A549 (cell line): ENCODE results near the gene AMZ1.

Experiments
- FOSL2 ChIP-seq, 2 experiments: fragments of 450-650 bp in 1 of 2; fragments of >200 bp in 1 of 2; sonication (Bioruptor Twin) in 1 of 2; formaldehyde crosslinking; IDR thresholded peaks; 2 replicates each; pipeline versions ENCODE4 v1.5.0 to v1.6.1; 2016 to 2020; ENCODE audit warnings: mild to moderate bottlenecking in 1 of 2, moderate library complexity in 1 of 2
- MYC ChIP-seq: IDR thresholded peaks from 2 replicates; pipeline ENCODE4 v1.6.1; 2012; ENCODE audit warnings: mild to moderate bottlenecking, inconsistent platforms, low read length, improper control_type of control experiment, borderline replicate concordance
- NR3C1 ChIP-seq: fragments of >200 bp; sonication (Bioruptor Twin); formaldehyde crosslinking; IDR thresholded peaks from 3 replicates; pipeline ENCODE4 v1.6.1; 2017
- POLR2A ChIP-seq: IDR thresholded peaks from 2 replicates; pipeline ENCODE4 v1.6.1; 2012; ENCODE audit warnings: mild to moderate bottlenecking, low read length
- RAD21 ChIP-seq, 2 experiments: fragments of >200 bp in 1 of 2; sonication (Bioruptor Twin) in 1 of 2; formaldehyde crosslinking in 1 of 2; IDR thresholded peaks in 1 of 2; conservative IDR thresholded peaks in 1 of 2; 2 replicates in 1 of 2; 3 replicates in 1 of 2; pipeline ENCODE4 v1.6.1; 2012 to 2018; ENCODE audit warnings: inconsistent platforms in 1 of 2
- TF ChIP-seq, protein P1 (sequence below): fragments of >200 bp; sonication (Bioruptor Twin); formaldehyde crosslinking; IDR thresholded peaks from 3 replicates; pipeline ENCODE4 v1.5.1; 2016
- TF ChIP-seq, protein P2 (sequence below): fragments of >200 bp; sonication (Bioruptor Twin); formaldehyde crosslinking; IDR thresholded peaks from 3 replicates; pipeline ENCODE4 v1.6.1; 2016
- TF ChIP-seq, protein P3 (sequence below): IDR thresholded peaks from 2 replicates; pipeline ENCODE4 v1.6.1; 2012
- TF ChIP-seq, protein P4 (sequence below): IDR thresholded peaks from 2 replicates; pipeline ENCODE4 v1.6.1; 2012

DNA sequence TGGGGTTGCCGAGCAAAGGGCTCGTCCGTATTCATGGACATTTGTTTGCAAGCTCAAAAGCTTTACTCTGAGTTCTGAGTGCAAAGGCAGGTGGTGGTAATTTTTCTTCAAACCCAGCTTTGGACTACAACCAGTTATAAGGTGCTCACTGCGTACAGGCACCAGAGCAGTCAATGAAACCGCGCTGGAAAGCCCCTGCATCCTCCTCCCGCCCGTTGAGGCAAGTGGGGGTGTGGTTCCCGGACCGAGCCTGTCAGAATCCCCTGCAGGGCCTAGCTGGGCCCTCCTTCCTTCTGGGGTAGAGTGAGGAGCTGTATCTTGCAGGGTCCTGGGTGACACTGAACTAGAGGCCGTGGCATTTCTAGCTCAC, 22.3 kb downstream of the AMZ1 start:
- TF ChIP-seq POLR2A (no peak), FOSL2 (IDR thresholded peaks at IDR 0.05) (no peak), FOSL2 (CRISPR knock-in tag; IDR thresholded peaks at IDR 0.05) (no peak), RAD21 (conservative IDR thresholded peaks at IDR 0.05 in 1 of 2, IDR thresholded peaks at IDR 0.05 in 1 of 2) (no peak), MYC (no peak), NR3C1 (no peak)
- TF ChIP-seq, protein P1, sequence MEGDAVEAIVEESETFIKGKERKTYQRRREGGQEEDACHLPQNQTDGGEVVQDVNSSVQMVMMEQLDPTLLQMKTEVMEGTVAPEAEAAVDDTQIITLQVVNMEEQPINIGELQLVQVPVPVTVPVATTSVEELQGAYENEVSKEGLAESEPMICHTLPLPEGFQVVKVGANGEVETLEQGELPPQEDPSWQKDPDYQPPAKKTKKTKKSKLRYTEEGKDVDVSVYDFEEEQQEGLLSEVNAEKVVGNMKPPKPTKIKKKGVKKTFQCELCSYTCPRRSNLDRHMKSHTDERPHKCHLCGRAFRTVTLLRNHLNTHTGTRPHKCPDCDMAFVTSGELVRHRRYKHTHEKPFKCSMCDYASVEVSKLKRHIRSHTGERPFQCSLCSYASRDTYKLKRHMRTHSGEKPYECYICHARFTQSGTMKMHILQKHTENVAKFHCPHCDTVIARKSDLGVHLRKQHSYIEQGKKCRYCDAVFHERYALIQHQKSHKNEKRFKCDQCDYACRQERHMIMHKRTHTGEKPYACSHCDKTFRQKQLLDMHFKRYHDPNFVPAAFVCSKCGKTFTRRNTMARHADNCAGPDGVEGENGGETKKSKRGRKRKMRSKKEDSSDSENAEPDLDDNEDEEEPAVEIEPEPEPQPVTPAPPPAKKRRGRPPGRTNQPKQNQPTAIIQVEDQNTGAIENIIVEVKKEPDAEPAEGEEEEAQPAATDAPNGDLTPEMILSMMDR: no peak
- TF ChIP-seq, protein P2, sequence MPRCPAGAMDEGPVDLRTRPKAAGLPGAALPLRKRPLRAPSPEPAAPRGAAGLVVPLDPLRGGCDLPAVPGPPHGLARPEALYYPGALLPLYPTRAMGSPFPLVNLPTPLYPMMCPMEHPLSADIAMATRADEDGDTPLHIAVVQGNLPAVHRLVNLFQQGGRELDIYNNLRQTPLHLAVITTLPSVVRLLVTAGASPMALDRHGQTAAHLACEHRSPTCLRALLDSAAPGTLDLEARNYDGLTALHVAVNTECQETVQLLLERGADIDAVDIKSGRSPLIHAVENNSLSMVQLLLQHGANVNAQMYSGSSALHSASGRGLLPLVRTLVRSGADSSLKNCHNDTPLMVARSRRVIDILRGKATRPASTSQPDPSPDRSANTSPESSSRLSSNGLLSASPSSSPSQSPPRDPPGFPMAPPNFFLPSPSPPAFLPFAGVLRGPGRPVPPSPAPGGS: no peak
- TF ChIP-seq, protein P3, sequence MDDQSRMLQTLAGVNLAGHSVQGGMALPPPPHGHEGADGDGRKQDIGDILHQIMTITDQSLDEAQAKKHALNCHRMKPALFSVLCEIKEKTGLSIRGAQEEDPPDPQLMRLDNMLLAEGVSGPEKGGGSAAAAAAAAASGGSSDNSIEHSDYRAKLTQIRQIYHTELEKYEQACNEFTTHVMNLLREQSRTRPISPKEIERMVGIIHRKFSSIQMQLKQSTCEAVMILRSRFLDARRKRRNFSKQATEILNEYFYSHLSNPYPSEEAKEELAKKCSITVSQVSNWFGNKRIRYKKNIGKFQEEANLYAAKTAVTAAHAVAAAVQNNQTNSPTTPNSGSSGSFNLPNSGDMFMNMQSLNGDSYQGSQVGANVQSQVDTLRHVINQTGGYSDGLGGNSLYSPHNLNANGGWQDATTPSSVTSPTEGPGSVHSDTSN: no peak
- TF ChIP-seq, protein P4, sequence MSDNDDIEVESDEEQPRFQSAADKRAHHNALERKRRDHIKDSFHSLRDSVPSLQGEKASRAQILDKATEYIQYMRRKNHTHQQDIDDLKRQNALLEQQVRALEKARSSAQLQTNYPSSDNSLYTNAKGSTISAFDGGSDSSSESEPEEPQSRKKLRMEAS: no peak
